LNCaP clone FGC (cell line): ENCODE results near the gene PDLIM5.
A peak's percentile ranks its signal among the peaks of the same experiment; 100 is the strongest.

Experiments used
- DNase-seq: peaks from one replicate; pipeline ENCODE4 v3.0.0-alpha.2; 2011; ENCODE audit warnings: low read depth
- H3K4me3 ChIP-seq: 2 replicates; pipeline ENCODE4 v1.5.1; 2011; ENCODE audit warnings: mild to moderate bottlenecking, low read depth, low read length, control low read depth
- TF ChIP-seq, protein P1 (sequence below): IDR thresholded peaks from 2 replicates; pipeline ENCODE4 v1.5.1; 2012; ENCODE audit warnings: mild to moderate bottlenecking; ENCODE audit not compliant: control insufficient read depth, insufficient read depth; ENCODE audit errors: extremely low read depth

The PDLIM5 gene

DNA sequence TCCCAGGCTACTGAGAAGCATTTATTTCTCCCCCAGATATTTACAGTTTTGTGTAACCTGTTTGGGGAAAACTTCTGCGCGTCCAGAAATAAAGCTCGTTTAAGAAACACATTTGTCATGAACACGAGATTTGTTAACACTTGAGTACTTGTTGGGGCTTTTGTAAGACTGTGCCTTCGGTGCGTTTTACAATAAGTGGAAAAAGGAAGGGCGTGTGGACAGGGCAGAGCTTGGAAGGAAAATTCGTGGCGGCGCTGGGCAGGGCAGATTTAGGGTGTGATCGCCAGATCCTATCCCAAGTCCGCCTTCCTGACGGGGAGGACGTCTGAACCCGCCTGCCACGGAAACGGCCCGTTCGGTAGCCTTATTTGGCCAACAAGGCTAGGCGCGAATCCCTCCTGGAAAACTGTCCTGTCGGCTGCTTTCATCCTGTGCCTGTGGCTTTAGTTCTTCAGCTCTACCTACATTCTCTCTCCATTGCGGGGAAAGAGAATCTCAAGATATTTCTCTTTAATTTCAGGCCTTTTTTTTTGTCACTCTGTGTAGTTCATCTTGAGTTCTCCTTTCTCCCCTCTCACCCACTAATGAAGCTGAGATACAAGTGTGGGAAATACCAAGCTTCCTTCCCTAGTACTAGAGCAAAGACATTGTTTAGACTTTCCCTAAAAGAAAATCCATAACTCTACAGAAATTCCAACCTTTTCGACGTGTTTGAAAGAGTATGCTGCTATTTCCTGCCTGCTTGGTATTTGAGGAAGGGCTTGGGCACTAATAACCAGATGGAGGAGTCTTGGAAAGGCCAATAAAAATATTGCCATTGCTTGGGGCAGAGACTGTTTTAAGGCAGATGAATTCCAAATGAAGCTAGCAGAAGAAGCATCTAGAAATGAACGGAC lies 982 bp downstream of the PDLIM5 start:
- H3K4me3 ChIP-seq, result peak overlapping the region; percentile 87
- peak; percentile 89 for DNase-seq
- TF ChIP-seq, protein P1, sequence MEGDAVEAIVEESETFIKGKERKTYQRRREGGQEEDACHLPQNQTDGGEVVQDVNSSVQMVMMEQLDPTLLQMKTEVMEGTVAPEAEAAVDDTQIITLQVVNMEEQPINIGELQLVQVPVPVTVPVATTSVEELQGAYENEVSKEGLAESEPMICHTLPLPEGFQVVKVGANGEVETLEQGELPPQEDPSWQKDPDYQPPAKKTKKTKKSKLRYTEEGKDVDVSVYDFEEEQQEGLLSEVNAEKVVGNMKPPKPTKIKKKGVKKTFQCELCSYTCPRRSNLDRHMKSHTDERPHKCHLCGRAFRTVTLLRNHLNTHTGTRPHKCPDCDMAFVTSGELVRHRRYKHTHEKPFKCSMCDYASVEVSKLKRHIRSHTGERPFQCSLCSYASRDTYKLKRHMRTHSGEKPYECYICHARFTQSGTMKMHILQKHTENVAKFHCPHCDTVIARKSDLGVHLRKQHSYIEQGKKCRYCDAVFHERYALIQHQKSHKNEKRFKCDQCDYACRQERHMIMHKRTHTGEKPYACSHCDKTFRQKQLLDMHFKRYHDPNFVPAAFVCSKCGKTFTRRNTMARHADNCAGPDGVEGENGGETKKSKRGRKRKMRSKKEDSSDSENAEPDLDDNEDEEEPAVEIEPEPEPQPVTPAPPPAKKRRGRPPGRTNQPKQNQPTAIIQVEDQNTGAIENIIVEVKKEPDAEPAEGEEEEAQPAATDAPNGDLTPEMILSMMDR, result no peak

DNA sequence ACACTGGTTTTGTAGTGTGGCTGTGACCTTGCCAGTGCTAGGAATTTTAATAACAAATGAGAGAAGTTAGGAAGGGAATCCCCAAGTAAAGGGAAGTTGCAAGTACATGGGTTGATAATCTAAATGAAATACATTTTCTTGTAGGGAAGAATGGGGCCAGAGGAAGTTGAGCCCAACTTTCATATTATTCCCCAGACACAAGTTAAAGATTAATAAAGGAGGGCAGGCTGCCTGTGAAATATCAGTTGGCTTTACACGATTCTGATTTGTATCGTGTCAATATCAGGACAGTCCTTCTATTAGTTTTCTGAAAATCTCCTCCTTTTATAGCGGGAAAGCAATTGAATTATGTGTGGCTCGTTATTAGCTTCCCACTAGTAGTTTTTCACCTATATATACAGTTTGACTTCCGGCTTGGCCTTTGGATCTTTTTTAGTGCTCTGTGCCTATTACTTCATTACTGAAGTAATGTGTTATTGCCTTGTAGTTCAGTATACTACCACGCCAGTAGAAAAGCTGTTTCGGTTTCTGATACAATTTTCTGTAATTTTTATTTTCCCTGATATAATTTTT lies 1.7 kb downstream of the PDLIM5 start:
- H3K4me3 ChIP-seq, result peak overlapping the region; percentile 87
- TF ChIP-seq, protein P1, result no peak
- DNase-seq, result no peak

DNA sequence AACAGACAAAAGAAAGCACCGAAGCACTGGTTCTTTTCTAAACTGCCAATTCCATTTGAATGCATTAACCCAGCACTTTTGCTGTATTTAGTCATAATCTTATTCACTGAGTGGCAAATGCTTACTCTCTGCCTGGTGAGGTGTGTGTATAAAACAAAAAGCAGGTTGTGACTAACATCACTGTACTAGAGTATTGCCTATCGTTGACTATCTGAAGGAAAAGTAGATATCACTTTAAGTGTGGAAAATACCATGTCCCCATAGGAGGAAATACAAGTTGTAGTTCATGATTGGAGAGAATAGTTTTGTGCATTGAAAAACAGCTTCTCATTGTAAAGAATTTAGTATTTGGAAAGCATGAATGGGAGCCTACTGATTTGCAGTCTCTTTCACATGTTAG lies 2.7 kb downstream of the PDLIM5 start:
- H3K4me3 ChIP-seq, result peak overlapping the region; percentile 87
- DNase-seq, result no peak
- TF ChIP-seq, protein P1, result no peak

DNA sequence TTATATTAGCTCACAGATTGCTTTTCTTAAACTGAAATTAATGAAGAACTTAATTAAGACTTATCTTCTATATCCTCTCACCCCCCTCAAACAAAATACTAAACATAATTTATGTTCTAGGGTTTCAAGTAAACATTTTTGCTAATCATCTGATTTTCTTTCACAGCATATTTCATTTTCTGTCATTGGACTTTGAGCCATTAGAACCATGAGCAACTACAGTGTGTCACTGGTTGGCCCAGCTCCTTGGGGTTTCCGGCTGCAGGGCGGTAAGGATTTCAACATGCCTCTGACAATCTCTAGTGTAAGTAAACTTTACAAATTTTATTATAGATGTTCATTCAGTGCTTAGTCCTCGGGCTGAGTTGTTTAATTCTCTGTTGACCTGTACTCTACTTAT lies 3.3 kb downstream of the PDLIM5 start:
- TF ChIP-seq, protein P1, result no peak
- DNase-seq, result no peak
- no peak overlapping the region; the same call in 1 of the 2 replicates for H3K4me3 ChIP-seq

DNA sequence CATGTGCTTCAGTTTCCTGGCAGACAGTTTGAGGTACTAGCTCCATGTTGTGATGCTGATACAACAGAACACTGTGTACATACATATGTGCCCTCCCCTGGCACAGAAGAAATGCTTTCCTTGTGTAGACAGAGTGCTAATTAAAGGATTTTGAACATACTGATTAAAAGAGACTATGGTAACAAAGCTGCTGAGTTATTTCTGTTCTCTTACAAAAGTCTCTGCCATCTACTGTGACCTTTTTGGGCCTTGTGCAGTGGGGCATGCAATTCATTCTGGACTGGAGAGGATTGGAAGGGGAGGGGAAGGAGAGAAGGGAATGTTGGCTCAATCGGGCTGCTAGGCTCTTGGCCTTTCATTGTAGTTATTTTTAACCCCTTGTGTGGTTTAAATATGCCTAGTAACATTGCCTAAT lies 6.0 kb downstream of the PDLIM5 start:
- DNase-seq, result no peak
- TF ChIP-seq, protein P1, result no peak
- H3K4me3 ChIP-seq, result no peak overlapping the region

DNA sequence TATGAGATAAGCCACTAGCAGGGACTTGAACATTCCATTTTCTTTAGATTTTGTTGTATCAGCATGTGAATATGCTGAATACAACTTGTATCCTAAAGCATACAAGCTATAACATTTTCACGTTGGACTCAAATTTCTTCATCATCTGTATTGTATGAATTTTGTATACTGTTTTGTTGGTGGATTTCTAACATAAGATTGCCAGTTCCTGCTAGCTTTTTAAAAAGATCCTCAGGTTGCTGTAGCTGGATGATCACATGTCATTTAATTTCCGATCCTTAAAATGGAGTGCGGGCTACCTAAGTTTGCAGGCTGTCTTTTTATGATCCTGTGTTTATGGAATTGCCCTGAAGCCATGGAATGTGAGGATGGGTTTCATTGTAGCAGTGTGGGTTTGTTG lies 6.9 kb downstream of the PDLIM5 start:
- DNase-seq, result no peak
- no peak overlapping the region for H3K4me3 ChIP-seq
- TF ChIP-seq, protein P1, result no peak
